OCI-LY1 (cell line): ENCODE results near the gene KICS2.
A peak's percentile ranks its signal among the peaks of the same experiment; 100 is the strongest.

Source experiments
- H2AFZ ChIP-seq: fragments of 200-600 bp; sonication (generic), shearing (Covaris generic); 2 replicates; pipeline ENCODE4 v1.6.0; 2014; ENCODE audit warnings: antibody characterized with exemption, mild to moderate bottlenecking, low read length
- H3F3A ChIP-seq: fragments of 200-600 bp; sonication (generic), shearing (Covaris generic); 2 replicates; pipeline ENCODE4 v1.6.0; 2014; ENCODE audit warnings: mild to moderate bottlenecking, antibody characterized with exemption, low read length, moderate library complexity; ENCODE audit not compliant: insufficient read depth
- H3K27ac ChIP-seq: fragments of 200-600 bp; sonication (generic); 2 replicates; pipeline ENCODE4 v1.5.1; 2014; ENCODE audit warnings: low read length, mixed run types, mild to moderate bottlenecking, low read depth; ENCODE audit not compliant: poor library complexity, severe bottlenecking
- H3K27me3 ChIP-seq: fragments of 200-600 bp; sonication (generic); 2 replicates; pipeline ENCODE4 v1.6.0; 2014; ENCODE audit warnings: antibody characterized with exemption, mild to moderate bottlenecking, low read length, moderate library complexity; ENCODE audit not compliant: insufficient read depth
- H3K36me3 ChIP-seq: fragments of 200-600 bp; sonication (generic); 2 replicates; pipeline ENCODE4 v1.6.1; 2014; ENCODE audit warnings: mild to moderate bottlenecking, antibody characterized with exemption, low read length, moderate library complexity, mixed read lengths; ENCODE audit not compliant: insufficient read depth
- H3K4me1 ChIP-seq: fragments of 200-600 bp; sonication (generic); 2 replicates; pipeline ENCODE4 v1.5.1; 2014; ENCODE audit warnings: mild to moderate bottlenecking, low read length, moderate library complexity; ENCODE audit not compliant: insufficient read depth, severe bottlenecking
- H3K4me2 ChIP-seq: fragments of 200-600 bp; sonication (generic), shearing (Covaris generic); 2 replicates; pipeline ENCODE4 v1.6.1; 2014; ENCODE audit warnings: low read length
- H3K4me3 ChIP-seq: fragments of 200-600 bp; sonication (generic); 2 replicates; pipeline ENCODE4 v1.5.1; 2014; ENCODE audit warnings: low read length, low read depth, mild to moderate bottlenecking, mixed read lengths; ENCODE audit not compliant: poor library complexity, severe bottlenecking
- H3K79me2 ChIP-seq: fragments of 200-600 bp; shearing (Covaris generic); 2 replicates; pipeline ENCODE4 v1.6.1; 2016; ENCODE audit warnings: mixed run types, low read length, mixed read lengths; ENCODE audit not compliant: insufficient read depth
- H3K9ac ChIP-seq: fragments of 200-600 bp; sonication (generic), shearing (Covaris generic); 2 replicates; pipeline ENCODE4 v1.6.1; 2014; ENCODE audit warnings: mild to moderate bottlenecking, low read length, mixed read lengths
- H3K9me2 ChIP-seq: fragments of 200-600 bp; sonication (generic), shearing (Covaris generic); 2 replicates; pipeline ENCODE4 v1.6.1; 2014; ENCODE audit warnings: low read depth, mild to moderate bottlenecking, low read length, mixed read lengths
- H3K9me3 ChIP-seq: fragments of 200-600 bp; shearing (Covaris generic); 2 replicates; pipeline ENCODE4 v1.6.1; 2014; ENCODE audit warnings: low read length, mixed read lengths
- H4K20me1 ChIP-seq: fragments of 200-600 bp; sonication (generic), shearing (Covaris generic); 2 replicates; pipeline ENCODE4 v1.6.0; 2016; ENCODE audit warnings: mild to moderate bottlenecking, low read length; ENCODE audit not compliant: insufficient read depth
- EZH2 ChIP-seq: fragments of 200-600 bp; sonication (generic), shearing (Covaris generic); IDR thresholded peaks from 2 replicates; pipeline ENCODE4 v1.8.0; 2017; ENCODE audit warnings: borderline replicate concordance, mixed run types, mild to moderate bottlenecking, antibody characterized with exemption, low read length, moderate library complexity, mixed read lengths
- TF ChIP-seq, protein P1 (sequence below): fragments of 200-600 bp; sonication (generic), shearing (Covaris generic); IDR thresholded peaks from 2 replicates; pipeline ENCODE4 v1.5.1; 2017; ENCODE audit warnings: mild to moderate bottlenecking, antibody characterized with exemption, low read length, moderate library complexity, mixed read lengths

KICS2 gene

DNA sequence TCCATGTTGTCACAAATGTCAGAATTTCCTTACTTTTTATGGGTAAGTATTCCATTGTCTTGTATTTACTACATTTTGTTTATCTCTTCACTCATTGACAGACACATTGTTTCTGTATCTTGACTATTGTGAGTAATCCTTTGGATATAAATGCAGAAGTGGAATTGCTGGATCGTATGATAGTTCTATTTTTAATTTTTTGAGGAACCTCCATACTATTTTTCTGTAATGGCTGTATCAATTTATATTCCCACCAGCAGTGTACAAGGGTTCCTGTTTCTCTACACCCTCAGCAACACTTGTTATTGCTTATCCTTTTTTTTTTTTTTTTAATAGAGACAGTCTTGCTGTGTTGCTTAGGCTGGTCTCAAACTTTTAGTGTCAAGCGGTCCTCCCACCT lies 3.5 kb upstream of the KICS2 start:
- Histone ChIP-seq H3K79me2 (no peaks in the 10 kb centered on the region), H3K9me3 (no peaks in the 10 kb centered on the region), H3K27ac (no peak overlapping the region), H3K4me1 (peaks cover 16% of the 10 kb centered on the region), H3K9ac (no peak overlapping the region), H4K20me1 (no peaks in the 10 kb centered on the region), H3K9me2 (no peaks in the 10 kb centered on the region), H3K27me3 (no peaks in the 10 kb centered on the region), H3K36me3 (no peaks in the 10 kb centered on the region), H3K4me2 (no peak overlapping the region), H2AFZ (no peak overlapping the region), H3F3A (no peaks in the 10 kb centered on the region), H3K4me3 (no peak overlapping the region)
- TF ChIP-seq, protein P1, sequence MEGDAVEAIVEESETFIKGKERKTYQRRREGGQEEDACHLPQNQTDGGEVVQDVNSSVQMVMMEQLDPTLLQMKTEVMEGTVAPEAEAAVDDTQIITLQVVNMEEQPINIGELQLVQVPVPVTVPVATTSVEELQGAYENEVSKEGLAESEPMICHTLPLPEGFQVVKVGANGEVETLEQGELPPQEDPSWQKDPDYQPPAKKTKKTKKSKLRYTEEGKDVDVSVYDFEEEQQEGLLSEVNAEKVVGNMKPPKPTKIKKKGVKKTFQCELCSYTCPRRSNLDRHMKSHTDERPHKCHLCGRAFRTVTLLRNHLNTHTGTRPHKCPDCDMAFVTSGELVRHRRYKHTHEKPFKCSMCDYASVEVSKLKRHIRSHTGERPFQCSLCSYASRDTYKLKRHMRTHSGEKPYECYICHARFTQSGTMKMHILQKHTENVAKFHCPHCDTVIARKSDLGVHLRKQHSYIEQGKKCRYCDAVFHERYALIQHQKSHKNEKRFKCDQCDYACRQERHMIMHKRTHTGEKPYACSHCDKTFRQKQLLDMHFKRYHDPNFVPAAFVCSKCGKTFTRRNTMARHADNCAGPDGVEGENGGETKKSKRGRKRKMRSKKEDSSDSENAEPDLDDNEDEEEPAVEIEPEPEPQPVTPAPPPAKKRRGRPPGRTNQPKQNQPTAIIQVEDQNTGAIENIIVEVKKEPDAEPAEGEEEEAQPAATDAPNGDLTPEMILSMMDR = no peak
- no peak for TF ChIP-seq EZH2

DNA sequence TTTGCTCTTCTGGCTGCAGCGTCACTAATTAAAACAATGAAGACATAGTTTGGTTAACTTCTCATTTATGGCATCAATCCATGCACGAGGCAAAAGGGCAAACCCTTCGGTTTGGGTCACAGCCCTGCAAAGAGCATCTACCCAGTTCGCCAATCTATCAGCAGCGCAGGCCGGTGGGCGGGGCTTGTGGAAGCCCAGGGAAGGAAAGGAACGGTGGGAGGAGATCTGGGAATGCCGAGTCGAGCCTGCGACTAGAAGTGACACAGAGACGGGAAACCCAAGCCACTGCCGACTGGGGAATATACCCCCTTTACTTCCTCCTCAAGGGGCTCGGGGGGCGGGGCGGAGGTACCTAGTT lies 466 bp downstream of the KICS2 start:
- no peaks in the 10 kb centered on the region for H3F3A ChIP-seq
- no peaks in the 10 kb centered on the region for H3K9me3 ChIP-seq
- H3K9ac ChIP-seq = peak overlapping the region; percentile 61
- H4K20me1 ChIP-seq = no peaks in the 10 kb centered on the region
- no peaks in the 10 kb centered on the region for H3K36me3 ChIP-seq
- no peaks in the 10 kb centered on the region for H3K79me2 ChIP-seq
- no peaks in the 10 kb centered on the region for H3K27me3 ChIP-seq
- H3K4me2 ChIP-seq = peak overlapping the region; percentile 84
- no peak for TF ChIP-seq EZH2
- TF ChIP-seq, protein P1 = no peak
- H2AFZ ChIP-seq = no peak overlapping the region
- H3K4me3 ChIP-seq = peak overlapping the region; percentile 69
- H3K27ac ChIP-seq = no peak overlapping the region
- no peaks in the 10 kb centered on the region for H3K9me2 ChIP-seq
- H3K4me1 ChIP-seq = peaks cover 33% of the 10 kb centered on the region

DNA sequence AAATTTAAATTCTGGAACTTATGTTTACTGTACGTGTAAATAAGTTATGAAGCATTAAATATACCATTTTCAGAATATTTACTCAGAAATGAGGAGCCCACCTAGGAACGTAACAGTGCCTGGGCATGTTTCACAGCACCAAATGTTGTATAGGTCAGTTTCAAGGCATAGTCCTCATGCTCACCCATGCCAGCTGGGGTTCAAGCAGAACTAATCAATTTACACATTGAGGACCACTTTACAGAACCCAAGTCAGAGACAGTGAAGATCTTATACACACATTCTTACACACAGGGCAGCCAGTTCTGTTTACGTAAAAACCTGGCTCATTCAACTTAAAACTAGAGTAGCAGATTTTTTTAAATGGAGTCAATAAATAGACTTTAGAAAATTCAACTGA lies 2.0 kb downstream of the KICS2 start:
- Histone ChIP-seq H3K4me1 (peaks cover 33% of the 10 kb centered on the region), H3K27me3 (no peaks in the 10 kb centered on the region), H3K9ac (no peak overlapping the region)

More for the DNA sequence above, 2.0 kb downstream of the KICS2 start:
- no peaks in the 10 kb centered on the region for H3K9me3 ChIP-seq
- H3K4me2 ChIP-seq = peak overlapping the region; percentile 84; the same call in 1 of the 2 replicates
- no peaks in the 10 kb centered on the region for H4K20me1 ChIP-seq
- no peaks in the 10 kb centered on the region for H3K79me2 ChIP-seq
- no peaks in the 10 kb centered on the region for H3K36me3 ChIP-seq
- no peak overlapping the region for H2AFZ ChIP-seq
- no peak overlapping the region for H3K4me3 ChIP-seq
- TF ChIP-seq, protein P1 = no peak
- no peak for TF ChIP-seq EZH2
- no peaks in the 10 kb centered on the region for H3F3A ChIP-seq
- no peak overlapping the region for H3K27ac ChIP-seq
- no peaks in the 10 kb centered on the region for H3K9me2 ChIP-seq
